ENCODE measurements around the gene ROM1. TPM values are rescaled to one million over a fixed set of nuclear protein-coding genes. Genes with fewer than 3 reads are reported as not detected.
A peak's percentile ranks its signal among the peaks of the same experiment; 100 is the strongest.
"Not testable (repeated sequence)": the region's sequence is repeated elsewhere in the genome, so short reads cannot be mapped to it uniquely, and the experiment has no call there.

ROM1 gene
- total RNA-seq, 1 donor from 2014 or later = 0.86 TPM

DNA sequence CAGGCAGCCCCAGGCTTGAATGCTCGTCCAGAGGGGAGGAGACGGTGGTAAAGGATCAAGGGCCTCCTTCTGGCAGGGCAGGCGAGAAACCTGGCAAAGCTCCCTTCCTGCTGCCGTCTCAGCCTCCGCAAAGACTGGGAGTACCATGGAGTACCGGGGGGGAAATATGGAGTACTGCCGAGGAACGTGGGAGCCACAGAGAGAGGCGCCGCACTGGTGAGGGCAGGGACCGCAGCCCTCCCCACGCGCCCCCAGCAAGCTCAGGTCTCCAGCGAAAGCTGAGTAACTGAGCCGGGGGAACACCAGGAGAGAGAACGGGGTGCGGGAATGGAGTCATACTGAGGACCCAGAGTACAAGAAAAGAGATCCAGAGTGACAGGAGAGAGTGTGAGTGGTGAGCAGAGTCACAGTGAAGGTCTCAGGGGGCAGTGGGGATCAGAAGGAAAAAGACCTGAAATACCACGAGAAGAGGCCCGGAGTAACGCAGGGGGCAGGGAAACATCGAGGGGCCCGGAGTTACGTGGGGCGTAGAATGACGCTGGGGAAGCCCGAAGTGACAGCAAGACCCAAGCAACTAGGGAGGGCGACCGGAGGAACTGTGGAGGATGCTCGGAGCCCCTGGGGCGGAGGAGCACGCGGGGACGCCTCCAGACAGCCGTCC is 1.2 kb upstream of the ROM1 start:
- DNase-seq (ENCODE audit: low spot score, unreplicated experiment) = no peak
- H3K36me3 Mint-ChIP-seq (ENCODE audit: insufficient read depth) = peaks cover 2% of the 10 kb centered on the region
- peak overlapping the region; percentile 95 for H3K27ac Mint-ChIP-seq
- H3K27me3 Mint-ChIP-seq = no peaks in the 10 kb centered on the region
- H3K4me3 Mint-ChIP-seq (ENCODE audit: low read depth) = peak overlapping the region; percentile 93
- H3K4me1 Mint-ChIP-seq (ENCODE audit: low read depth) = peaks cover 6% of the 10 kb centered on the region
- H3K9me3 Mint-ChIP-seq (ENCODE audit: low read depth) = no peaks in the 10 kb centered on the region
- TF ChIP-seq CTCF (IDR thresholded peaks at IDR 0.05; ENCODE audit: unreplicated experiment) = no peak

DNA sequence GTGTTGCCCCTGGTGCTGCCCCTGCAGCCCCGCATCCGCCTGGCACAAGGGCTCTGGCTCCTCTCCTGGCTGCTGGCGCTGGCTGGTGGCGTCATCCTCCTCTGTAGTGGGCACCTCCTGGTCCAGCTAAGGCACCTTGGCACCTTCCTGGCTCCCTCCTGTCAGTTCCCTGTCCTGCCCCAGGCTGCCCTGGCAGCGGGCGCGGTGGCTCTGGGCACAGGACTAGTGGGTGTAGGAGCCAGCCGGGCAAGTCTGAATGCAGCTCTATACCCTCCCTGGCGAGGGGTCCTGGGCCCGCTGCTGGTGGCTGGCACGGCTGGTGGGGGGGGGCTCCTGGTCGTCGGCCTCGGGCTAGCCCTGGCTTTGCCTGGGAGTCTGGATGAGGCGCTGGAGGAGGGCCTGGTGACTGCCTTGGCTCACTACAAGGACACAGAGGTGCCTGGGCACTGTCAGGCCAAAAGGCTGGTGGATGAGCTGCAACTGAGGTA is 278 bp downstream of the ROM1 start:
- Mint-ChIP-seq H3K27me3 (no peaks in the 10 kb centered on the region), H3K27ac (no peak overlapping the region), H3K9me3 (ENCODE audit: low read depth) (no peaks in the 10 kb centered on the region), H3K4me3 (ENCODE audit: low read depth) (no peak overlapping the region), H3K36me3 (ENCODE audit: insufficient read depth) (peaks cover 2% of the 10 kb centered on the region), H3K4me1 (ENCODE audit: low read depth) (peaks cover 5% of the 10 kb centered on the region)
- no peak for TF ChIP-seq CTCF (IDR thresholded peaks at IDR 0.05; ENCODE audit: unreplicated experiment)
- no peak for DNase-seq (ENCODE audit: low spot score, unreplicated experiment)

DNA sequence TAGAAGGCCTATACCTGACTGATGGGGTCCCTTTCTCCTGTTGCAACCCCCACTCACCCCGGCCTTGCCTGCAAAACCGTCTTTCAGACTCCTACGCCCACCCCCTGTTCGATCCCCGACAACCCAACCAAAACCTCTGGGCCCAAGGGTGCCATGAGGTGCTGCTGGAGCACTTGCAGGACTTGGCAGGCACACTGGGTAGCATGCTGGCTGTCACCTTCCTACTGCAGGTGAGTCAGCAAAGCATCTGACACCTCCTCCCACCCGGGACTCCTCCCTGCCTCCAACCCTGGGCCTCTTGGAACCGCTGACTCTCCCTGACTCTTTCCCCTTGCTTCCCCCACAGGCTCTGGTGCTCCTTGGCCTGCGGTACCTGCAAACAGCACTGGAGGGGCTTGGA is 1.2 kb downstream of the ROM1 start:
- DNase-seq (ENCODE audit: low spot score, unreplicated experiment) = no peak
- H3K9me3 Mint-ChIP-seq (ENCODE audit: low read depth) = no peaks in the 10 kb centered on the region
- H3K27ac Mint-ChIP-seq = peak overlapping the region; percentile 94
- H3K27me3 Mint-ChIP-seq = no peaks in the 10 kb centered on the region
- TF ChIP-seq CTCF (IDR thresholded peaks at IDR 0.05; ENCODE audit: unreplicated experiment) = no peak
- H3K4me1 Mint-ChIP-seq (ENCODE audit: low read depth) = peaks cover 5% of the 10 kb centered on the region
- H3K36me3 Mint-ChIP-seq (ENCODE audit: insufficient read depth) = no peaks in the 10 kb centered on the region
- H3K4me3 Mint-ChIP-seq (ENCODE audit: low read depth) = no peak overlapping the region

GRCh38 chr11:62615521-62615920 is 2.5 kb downstream of the ROM1 start:
- no peaks in the 10 kb centered on the region for H3K36me3 Mint-ChIP-seq (ENCODE audit: insufficient read depth)
- H3K4me3 Mint-ChIP-seq (ENCODE audit: low read depth) = no peak overlapping the region
- H3K4me1 Mint-ChIP-seq (ENCODE audit: low read depth) = peaks cover 5% of the 10 kb centered on the region
- H3K9me3 Mint-ChIP-seq (ENCODE audit: low read depth) = no peaks in the 10 kb centered on the region
- DNase-seq (ENCODE audit: low spot score, unreplicated experiment) = no peak
- no peak for TF ChIP-seq CTCF (IDR thresholded peaks at IDR 0.05; ENCODE audit: unreplicated experiment)
- no peak overlapping the region for H3K27ac Mint-ChIP-seq
- H3K27me3 Mint-ChIP-seq = no peaks in the 10 kb centered on the region

GRCh38 chr11:62616957-62617356 is 3.9 kb downstream of the ROM1 start:
- not testable (repeated sequence) for DNase-seq (ENCODE audit: low spot score, unreplicated experiment); H3K27me3 Mint-ChIP-seq; H3K4me3 Mint-ChIP-seq (ENCODE audit: low read depth); H3K27ac Mint-ChIP-seq; H3K9me3 Mint-ChIP-seq (ENCODE audit: low read depth); H3K36me3 Mint-ChIP-seq (ENCODE audit: insufficient read depth)
- peaks cover 10% of the 10 kb centered on the region for H3K4me1 Mint-ChIP-seq (ENCODE audit: low read depth)

GRCh38 chr11:62621027-62621566 is 8.0 kb downstream of the ROM1 start:
- Mint-ChIP-seq H3K27ac (peak overlapping the region; percentile 94), H3K36me3 (ENCODE audit: insufficient read depth) (peaks cover 6% of the 10 kb centered on the region), H3K4me3 (ENCODE audit: low read depth) (peak overlapping the region; percentile 93), H3K27me3 (no peaks in the 10 kb centered on the region), H3K4me1 (ENCODE audit: low read depth) (peaks cover 13% of the 10 kb centered on the region), H3K9me3 (ENCODE audit: low read depth) (no peaks in the 10 kb centered on the region)
- TF ChIP-seq CTCF (IDR thresholded peaks at IDR 0.05; ENCODE audit: unreplicated experiment) = no peak
- DNase-seq (ENCODE audit: low spot score, unreplicated experiment) = no peak

Measured in progenitor cell of endocrine pancreas (in vitro differentiated cells).